Measurements from ENCODE around the gene CENPL. TPM values are rescaled to one million over a fixed set of nuclear protein-coding genes. Genes with fewer than 3 reads are reported as not detected.
"Not testable (repeated sequence)": the region's sequence is repeated elsewhere in the genome, so short reads cannot be mapped to it uniquely, and the experiment has no call there.

Gene CENPL
- total RNA-seq, 1 donor, result 27.5 TPM

- no peak for TF ChIP-seq CTCF (IDR thresholded peaks at IDR 0.05; ENCODE audit: insufficient read depth, low read length)
- H3K4me3 ChIP-seq (ENCODE audit: low read depth, low read length), result no peak overlapping the region
- DNase-seq (ENCODE audit: low read depth), result no peak
These were observed 38.8 kb upstream of the CENPL start for GRCh38 chr1:173863224-173864161.

GRCh38 chr1:173862769-173863223 is 38.1 kb upstream of the CENPL start:
- no peak for TF ChIP-seq CTCF (IDR thresholded peaks at IDR 0.05; ENCODE audit: insufficient read depth, low read length)
- DNase-seq (ENCODE audit: low read depth), result no peak
- H3K4me3 ChIP-seq (ENCODE audit: low read depth, low read length), result no peak overlapping the region

- not testable (repeated sequence) for H3K4me3 ChIP-seq (ENCODE audit: low read depth, low read length); DNase-seq (ENCODE audit: low read depth)
These were observed 37.6 kb upstream of the CENPL start for GRCh38 chr1:173862146-173862768.

- no peak overlapping the region for H3K4me3 ChIP-seq (ENCODE audit: low read depth, low read length)
- no peak for TF ChIP-seq CTCF (IDR thresholded peaks at IDR 0.05; ENCODE audit: insufficient read depth, low read length)
These were observed 37.1 kb upstream of the CENPL start for GRCh38 chr1:173861731-173862145.

GRCh38 chr1:173860065-173860464 is 35.4 kb upstream of the CENPL start:
- no peak overlapping the region for H3K4me3 ChIP-seq (ENCODE audit: low read depth, low read length)
- no peak for DNase-seq (ENCODE audit: low read depth)
- TF ChIP-seq CTCF (IDR thresholded peaks at IDR 0.05; ENCODE audit: insufficient read depth, low read length), result no peak

More at GRCh38 chr1:173861731-173862145, 37.1 kb upstream of the CENPL start:
- no peak for DNase-seq (ENCODE audit: low read depth)

- not testable (repeated sequence) for H3K4me3 ChIP-seq (ENCODE audit: low read depth, low read length); DNase-seq (ENCODE audit: low read depth)
These were observed 34.9 kb upstream of the CENPL start for GRCh38 chr1:173859547-173859946.

- DNase-seq (ENCODE audit: low read depth), result no peak
- no peak for TF ChIP-seq CTCF (IDR thresholded peaks at IDR 0.05; ENCODE audit: insufficient read depth, low read length)
- no peak overlapping the region for H3K4me3 ChIP-seq (ENCODE audit: low read depth, low read length)
These were observed 32.8 kb upstream of the CENPL start for GRCh38 chr1:173857363-173857917.
